ENCODE measurements around the gene C1orf50.
"Not testable (repeated sequence)": the region's sequence is repeated elsewhere in the genome, so short reads cannot be mapped to it uniquely, and the experiment has no call there.

Gene C1orf50

GRCh38 chr1:42801832-42802473 lies 34.9 kb downstream of the C1orf50 start:
- DNase-seq (ENCODE audit: low spot score) = no peak

GRCh38 chr1:42806171-42806570 lies 39.1 kb downstream of the C1orf50 start:
- no peak for DNase-seq (ENCODE audit: low spot score)

- DNase-seq (ENCODE audit: low spot score) = no peak
Measured at GRCh38 chr1:42806593-42806992, 39.5 kb downstream of the C1orf50 start.

- no peak for DNase-seq (ENCODE audit: low spot score)
Measured at GRCh38 chr1:42807056-42807668, 40.1 kb downstream of the C1orf50 start.

- DNase-seq (ENCODE audit: low spot score) = not testable (repeated sequence)
Measured at GRCh38 chr1:42814815-42815214, 47.8 kb downstream of the C1orf50 start.

GRCh38 chr1:42815941-42816584 lies 49.0 kb downstream of the C1orf50 start:
- peak; percentile 1 for DNase-seq (ENCODE audit: low spot score)

GRCh38 chr1:42816585-42817439 lies 49.8 kb downstream of the C1orf50 start, which contains the start of the genes ERMAP and SVBP:
TSS of gene ERMAP (plus strand) at chr1:42817122. CDS start at chr1:42830449, 13,327 bp downstream.
TSS of gene SVBP (minus strand) at chr1:42817397. CDS start at chr1:42816544, 853 bp downstream.
- DNase-seq (ENCODE audit: low spot score) = peak; percentile 93

GRCh38 chr1:42817440-42817767 lies 50.4 kb downstream of the C1orf50 start:
- DNase-seq (ENCODE audit: low spot score) = no peak

- no peak for DNase-seq (ENCODE audit: low spot score)
Measured at GRCh38 chr1:42817976-42818375, 50.9 kb downstream of the C1orf50 start.

- DNase-seq (ENCODE audit: low spot score) = no peak
Measured at GRCh38 chr1:42820813-42821212, 53.8 kb downstream of the C1orf50 start.

- no peak for DNase-seq (ENCODE audit: low spot score)
Measured at GRCh38 chr1:42821690-42822089, 54.6 kb downstream of the C1orf50 start.

- no peak for DNase-seq (ENCODE audit: low spot score)
Measured at GRCh38 chr1:42822800-42823392, 55.8 kb downstream of the C1orf50 start.

- DNase-seq (ENCODE audit: low spot score) = no peak
Measured at GRCh38 chr1:42824481-42825035, 57.5 kb downstream of the C1orf50 start.

GRCh38 chr1:42825036-42825851 lies 58.2 kb downstream of the C1orf50 start:
- DNase-seq (ENCODE audit: low spot score) = no peak
